Embryonic facial prominence (tissue), 1 donor: ENCODE measurements around the gene GDAP2.

Experiments
- DNase-seq: peaks from one replicate; pipeline ENCODE4 v3.0.0-alpha.2; 2016; ENCODE audit errors: extremely low spot score

Gene GDAP2

DNA sequence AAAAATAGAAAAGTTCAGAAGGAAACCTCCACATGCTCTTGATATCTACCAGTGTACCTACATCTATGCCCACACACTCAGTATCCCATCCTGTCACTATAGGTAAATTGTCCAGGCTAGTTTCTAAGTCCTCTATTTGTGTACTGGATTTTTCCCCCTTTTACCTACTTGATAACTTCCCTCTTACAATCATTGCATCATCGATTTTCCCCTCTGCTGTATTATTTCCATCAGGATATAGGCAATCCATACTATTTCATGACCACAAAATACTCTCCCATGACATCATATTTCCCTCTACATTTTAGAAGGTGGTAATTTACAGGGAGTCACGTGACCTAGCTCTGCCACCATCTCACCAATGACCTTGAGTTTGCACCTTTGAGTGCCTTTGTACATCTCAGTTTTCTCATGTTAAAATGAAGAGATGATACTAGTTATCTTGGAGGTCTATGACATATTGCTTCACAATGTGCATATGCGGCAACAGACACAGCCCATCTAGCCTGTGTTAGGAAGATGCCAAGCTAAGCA lies 88.2 kb downstream of the GDAP2 start:
- DNase-seq: no peak

DNA sequence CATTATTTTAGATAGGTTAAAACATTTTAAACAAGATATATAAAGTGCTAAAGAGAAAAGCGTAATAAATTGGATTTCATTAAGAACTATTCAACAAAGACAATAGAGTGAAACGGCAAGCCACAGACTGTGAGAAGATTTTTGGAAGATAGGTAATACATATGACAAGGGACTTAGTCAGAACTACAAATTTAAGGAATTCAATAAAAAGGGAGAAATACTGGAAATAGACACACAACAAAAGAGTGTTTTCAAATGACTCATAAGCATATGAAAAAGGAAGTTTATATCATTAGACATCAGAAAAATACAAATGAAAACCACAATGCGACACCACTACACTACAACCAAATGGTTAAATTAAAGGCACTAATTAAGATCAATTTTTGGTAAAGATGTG lies 90.5 kb downstream of the GDAP2 start:
- no peak for DNase-seq

DNA sequence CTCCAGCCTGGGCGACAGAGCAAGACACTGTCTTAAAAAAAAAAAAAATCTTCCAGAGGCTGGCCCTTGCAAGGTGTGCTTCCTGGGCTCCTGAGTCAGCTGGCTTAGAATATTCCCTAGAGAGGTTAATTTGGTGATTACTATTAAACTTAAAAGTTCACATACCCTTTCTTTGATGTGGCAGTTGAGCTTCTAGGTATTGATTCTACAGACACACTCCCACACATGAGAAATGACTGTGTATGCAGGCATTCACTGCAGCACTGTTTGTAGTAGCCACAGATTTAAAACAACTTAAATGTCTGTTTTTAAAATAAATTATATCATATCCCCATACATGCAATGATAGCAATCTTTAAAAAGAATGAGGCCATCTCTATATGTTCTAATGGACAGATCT lies 93.4 kb downstream of the GDAP2 start:
- no peak for DNase-seq

DNA sequence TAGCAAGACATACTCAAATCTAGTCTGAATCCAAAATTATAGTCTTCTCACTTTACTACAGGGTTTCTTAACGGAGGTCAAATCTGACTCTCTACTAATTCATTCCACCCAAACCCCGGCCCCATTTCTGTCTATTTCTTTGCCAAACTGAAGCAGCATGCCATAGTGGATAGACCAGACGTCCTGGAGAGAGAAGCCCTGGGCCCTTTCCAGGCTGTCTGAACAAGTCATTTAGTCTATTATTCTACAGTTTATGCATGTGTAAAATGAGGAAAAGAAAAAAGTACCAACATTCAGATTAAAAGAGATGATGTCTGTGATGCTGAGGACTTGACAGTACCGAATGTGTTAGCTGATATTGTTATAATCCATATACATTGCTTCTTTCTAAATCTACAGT lies 95.0 kb downstream of the GDAP2 start:
- no peak for DNase-seq

DNA sequence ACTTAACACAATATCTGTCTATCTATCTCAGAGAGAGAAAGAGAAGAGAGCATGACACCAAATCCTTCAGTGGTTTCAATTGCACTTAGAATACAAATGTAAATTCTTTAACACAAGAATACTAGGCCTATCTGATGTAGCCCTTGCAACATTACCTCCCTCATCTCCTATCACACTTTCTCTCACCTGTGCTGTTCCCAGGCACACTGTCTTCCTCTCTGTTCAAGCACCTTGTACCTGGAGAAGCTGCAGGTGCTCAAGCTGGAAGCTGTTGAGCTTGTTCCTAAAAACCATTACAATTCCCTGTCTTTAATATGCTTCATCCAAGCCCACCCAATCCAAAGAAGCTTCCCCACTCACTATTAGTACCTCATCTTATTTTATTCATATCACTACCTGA lies 97.0 kb downstream of the GDAP2 start:
- DNase-seq: no peak

DNA sequence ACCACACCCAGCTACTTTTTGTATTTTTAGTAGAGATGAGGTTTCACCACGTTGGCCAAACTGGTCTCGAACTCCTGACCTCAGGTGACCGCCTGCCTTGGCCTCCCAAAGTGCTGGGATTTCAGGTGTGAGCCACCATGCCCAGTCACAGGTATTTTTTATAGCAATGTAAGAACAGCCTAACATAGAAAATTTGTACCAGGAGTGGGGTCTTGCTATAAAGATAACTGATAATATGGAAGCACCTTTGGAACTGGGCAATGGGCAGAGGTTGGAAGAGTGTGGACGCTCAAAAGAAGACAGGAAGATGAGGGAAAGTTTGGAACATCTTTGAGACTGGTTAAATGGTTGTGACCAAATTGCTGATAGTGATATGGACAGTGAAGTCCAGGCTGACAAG lies 99.2 kb downstream of the GDAP2 start:
- DNase-seq: no peak

DNA sequence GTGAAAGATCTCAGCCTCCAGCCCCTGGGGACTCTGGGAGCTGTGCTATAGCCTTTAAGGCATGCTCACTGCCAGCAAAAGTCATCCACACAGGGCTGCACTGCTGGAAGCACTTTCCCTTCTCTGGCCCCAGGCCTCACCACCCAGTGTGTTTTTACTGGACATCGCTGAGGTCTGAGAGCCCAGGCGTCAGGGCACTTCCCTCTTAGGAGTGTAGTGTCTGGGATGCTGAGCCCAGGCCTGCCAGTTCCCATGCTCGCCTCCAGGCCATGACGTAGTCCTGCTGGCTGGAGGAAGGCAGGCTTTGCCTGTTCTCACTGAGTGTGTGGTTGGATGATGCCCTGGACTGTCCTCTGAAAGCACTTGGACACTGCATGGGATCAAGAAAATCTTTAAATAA lies 101.2 kb downstream of the GDAP2 start:
- no peak for DNase-seq

DNA sequence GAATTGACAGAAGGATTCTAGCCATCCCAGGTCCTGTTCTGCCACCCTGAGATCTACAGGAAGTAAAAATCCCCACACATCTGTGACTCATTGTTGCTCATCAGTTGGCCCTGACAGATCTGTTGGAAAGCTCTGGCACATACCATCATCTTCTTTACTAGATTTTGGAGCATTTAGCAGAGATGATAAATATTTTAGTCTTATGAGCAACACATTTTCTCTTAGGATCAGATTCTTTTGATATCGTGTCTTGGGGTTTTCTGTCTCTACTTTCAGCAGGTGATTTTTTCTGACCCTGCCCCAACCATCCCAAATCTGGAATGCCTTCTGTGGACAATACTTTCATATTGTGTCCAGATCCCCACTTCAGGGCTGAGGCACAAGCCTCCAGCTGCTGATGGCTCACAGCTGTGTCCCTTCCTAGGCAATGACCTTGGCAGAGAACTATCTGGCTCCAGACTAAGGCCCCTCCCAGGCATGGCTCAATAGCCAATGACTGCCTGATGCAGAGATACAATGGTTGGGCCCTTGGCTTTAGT lies 102.8 kb downstream of the GDAP2 start:
- DNase-seq: no peak

DNA sequence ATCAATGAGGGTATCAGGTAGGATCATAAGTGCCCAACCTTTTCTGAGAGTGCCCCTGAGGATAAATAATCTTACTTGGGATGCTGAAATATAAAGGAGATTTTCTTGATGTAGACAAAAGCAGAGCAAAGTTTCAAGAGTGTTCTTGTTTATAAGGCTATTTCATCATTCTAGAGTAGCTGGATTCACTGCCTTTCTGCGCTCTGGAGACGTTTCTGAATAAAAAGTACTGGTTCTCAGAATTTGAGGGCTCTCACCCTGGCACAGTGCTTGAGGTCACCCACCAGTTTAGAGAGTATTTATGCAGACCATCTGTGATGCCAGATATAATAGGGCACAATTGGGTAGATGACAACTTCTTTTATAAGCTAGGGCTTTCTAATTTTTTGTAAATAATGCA lies 103.3 kb downstream of the GDAP2 start:
- DNase-seq: no peak

DNA sequence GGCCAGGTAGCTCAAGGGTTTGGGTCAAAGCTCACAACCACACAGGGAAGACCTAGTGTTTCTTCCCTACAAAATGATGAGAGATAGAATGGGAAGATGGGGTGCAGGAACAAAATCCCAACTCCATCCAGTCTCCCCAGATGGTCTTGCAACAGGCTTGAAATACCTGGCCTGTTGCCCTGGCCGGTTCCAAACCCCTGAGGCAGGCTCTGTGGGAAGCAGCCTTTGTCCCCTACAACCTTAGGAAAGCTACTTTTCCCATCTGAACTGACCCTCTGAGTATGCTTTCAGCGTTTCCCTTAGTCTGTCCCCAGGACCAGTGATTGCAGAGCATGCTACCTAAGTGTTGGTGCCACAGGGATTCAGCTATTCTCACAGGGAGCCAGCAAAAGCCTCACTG lies 104.0 kb downstream of the GDAP2 start:
- no peak for DNase-seq

DNA sequence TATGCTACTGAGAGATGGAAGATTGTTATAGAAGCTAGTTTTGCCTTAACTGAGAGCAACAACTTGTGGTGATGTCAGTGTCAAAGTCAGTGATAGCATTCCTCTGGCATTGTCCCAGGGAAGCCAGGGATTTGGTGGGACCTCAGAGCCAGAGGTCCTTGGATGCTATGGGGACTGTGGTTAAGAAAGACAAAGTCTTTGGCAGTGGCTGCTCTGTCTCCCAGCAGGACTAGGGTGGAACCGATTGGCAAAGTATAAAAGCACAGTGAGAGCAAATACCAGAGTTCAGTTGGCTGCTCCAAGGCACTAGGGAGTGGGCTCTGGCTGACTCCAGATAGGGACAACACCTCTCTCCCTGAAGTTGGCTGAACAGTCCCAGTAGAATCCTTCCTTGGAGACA lies 104.8 kb downstream of the GDAP2 start:
- DNase-seq: no peak

DNA sequence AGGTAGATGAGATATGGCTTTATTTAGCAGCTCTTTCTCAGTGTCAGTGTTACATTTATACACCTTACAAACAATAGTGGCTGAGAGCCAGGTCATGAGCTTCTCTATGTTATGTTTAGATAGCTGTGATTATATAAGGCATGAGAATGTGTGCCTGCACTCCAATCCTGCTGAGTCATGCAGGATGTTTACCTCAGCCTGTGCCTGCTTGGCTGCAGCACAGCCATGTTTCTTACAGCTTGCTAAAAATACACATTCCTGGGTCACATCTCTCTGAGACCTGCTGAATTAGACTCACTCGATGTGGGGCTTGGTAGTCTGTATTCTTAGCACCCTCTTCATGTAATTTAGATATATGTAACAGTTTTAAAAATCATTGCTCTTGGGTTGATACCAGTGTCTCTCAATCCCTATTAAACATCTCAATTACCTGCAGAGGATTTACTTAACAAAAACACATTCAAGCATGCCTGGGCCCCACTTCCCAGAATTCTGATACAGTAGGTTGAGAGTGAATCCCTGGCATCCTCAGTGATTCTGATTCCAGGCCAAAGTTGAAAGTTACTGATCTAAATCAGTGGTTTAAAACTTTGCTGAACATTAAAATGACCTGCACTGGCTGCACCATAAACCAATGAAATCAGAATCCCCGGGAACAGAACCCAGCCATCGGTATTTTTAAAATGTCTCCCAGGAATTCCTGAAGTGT lies 107.5 kb downstream of the GDAP2 start:
- DNase-seq: no peak

DNA sequence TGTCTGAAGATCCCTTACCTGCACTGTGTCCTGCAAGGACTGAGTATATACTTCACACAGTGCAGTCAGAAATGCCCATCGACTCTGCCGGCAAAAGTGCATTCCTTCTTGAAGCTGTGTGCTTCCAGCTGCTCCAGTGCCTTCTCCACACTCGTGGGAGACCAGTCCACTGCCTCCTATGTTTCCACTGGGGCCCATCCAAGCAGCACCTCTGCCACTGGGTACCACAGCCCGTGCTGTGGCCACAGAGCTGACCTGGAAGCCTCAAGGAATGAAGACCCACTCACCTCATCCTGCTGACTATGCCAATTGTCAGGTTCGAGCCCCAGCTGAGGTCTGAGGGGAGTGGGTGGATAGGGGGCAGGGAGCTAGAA lies 108.1 kb downstream of the GDAP2 start:
- no peak for DNase-seq

DNA sequence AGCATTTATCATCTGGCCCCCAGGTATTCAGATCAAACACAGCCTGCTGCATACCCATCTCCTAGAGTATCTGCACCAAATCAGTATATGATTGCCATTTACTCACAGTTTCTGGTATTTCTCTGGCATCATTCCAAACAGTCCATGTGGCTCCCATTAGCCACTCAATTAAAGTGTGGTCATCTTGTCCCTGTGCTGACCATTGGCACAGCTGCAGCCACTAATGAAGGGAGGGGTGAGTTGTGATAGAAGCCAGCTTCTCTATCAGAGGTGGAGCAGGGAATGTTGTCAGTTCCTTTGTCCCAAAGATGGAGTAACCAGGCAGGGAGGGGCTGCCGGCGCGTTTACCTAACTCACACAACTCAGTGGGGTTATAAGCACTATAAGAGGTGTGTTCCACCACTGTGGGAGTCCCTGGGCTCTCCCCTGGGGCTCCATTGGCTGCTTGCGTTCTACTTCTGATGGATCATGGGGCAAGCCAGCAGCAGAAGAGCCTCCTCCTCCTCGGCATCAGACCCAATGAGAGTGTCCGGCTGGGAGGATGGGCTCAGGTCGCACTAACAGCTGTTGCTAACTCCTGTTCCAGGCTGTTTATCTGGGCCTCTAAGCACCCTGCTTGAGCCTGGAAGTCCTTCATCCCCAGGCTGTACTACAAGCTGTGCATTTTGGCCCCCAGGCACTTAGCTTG lies 108.6 kb downstream of the GDAP2 start:
- DNase-seq: no peak

DNA sequence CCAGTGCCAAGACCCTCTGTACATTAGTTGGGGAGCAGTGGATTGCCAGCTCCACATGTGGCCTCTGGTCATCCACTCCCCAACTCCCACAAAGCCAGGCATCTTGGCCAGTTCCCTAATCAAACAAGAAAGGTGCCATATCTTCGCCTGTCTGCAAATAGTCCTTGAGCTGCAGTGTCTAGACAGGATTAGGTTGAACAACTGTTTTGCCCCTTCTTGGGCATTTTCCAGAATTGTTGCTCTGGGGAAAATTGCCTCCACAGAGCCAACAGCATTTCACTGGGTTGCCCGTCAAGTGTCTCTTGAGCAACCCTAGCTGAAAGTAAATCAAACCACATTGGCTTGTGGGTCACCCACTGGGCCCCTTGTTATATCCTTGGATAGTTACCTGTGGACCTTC lies 109.3 kb downstream of the GDAP2 start:
- DNase-seq: no peak

DNA sequence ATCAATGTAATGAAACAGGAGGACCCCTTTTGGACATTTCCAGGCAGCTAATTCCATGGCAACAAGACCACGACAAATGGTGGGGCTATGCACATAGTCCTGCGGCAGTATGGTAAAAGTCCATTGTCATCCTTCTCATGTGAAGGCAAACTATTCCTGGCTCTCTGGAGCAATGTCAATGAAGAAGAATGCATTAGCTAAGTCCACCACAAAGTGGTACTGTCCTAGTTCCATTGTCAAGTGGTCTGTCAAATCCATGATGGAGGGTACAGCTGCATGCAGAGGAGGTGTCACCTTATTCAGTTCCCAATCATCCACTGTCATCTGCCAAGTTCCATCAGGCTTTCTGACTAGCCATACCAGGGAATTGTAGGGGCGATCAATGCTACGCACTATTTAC lies 110.1 kb downstream of the GDAP2 start:
- DNase-seq: no peak

DNA sequence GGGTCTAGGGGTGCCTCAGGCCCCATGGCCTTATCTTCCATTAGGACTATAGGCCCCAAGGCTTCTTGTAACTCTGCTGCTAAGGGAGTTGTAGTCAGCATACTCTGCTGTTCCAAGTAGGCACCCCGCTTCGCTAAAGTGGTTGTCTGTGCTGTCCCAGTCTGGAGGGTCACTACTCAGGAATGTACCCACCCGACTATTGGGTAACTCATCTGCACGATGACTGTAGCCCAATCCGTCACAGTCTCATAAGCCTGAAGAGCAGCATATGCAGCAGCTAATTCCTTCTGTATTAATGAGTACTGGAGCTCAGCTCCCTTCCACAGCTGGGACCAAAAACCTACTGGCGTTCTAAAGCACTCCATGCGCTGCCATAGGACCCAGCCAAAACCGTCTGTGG lies 111.0 kb downstream of the GDAP2 start:
- no peak for DNase-seq

DNA sequence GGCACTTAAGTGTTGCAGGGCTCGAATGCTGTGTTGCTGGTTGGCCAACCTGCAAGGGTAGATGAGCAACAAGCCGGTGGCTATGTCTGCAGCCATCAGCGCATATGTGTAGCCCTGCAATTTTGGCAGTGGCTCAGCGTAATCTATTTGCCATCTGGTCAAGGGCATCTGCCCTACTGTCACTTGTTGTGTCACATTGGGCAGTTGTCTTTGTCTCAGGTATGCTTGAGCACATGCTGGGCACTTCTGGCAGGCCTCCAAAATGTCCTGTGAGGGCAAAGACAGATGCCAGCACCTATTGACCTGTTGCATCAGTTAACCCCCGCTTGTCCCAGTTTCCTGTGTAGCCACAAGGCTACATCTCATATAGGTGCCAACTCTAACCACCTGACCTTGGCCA lies 111.8 kb downstream of the GDAP2 start:
- no peak for DNase-seq

DNA sequence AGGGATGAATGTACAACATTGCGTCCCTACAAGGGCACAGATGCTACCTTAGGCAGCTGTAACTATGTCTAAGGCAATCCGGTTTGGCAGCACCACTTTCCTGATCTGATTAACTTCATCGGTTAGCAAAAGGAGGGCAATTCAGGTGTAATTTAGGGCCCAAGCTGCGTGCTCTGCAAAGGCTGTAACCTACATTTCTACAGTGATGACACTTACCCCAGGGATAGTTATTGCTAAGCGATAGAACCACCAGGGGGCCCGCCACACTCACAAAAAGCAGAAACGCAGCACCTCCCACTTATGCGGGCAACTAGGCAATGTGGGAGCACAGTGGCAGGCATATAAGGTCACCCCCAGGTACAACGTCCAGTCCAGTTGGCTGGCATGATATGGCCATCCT lies 113.5 kb downstream of the GDAP2 start:
- no peak for DNase-seq

DNA sequence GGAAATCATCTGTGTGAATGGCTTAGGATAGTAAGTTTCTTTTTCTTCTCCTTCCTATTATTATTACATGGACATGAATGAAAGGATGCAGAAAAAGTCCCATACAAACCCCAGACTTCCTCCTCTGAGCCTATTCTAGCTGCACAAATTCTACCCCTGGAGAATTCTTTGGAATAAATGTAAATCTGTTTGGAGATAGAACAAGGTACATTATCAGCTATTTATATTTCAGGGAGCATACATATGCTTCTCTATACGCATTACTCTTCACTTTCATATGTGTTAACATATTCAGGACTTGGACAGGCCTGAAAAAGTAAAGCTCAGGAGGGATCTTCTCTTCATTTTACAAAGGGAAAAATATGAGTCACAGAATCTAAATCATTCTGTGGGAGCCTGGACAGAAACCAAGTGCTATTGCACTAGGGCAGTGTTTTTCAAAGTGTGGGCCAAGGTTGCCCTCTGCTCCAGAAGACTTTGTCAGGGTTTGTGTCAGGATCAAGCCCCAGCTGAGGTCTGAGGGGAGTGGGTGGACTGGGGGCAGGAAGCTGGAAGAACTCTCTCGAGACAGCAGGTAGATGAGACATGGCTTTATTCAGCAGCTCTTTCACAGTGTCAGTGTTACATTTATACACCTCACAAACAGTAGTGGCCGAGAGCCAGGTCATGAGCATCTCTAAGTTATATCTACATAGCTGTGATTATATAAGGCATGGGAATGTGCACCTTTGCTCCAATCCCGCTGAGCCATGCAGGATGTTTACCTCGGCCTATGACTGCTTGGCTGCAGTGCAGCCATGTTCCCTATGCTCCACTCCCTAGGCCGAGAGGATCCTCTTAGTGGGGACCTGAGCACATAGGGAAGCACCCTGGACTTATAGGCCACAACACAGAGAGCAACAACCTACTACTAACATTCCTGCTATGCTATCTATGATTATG lies 114.3 kb downstream of the GDAP2 start:
- DNase-seq: no peak
